ENCODE results near the gene CLDN16. TPM values are rescaled to one million over a fixed set of nuclear protein-coding genes. Genes with fewer than 3 reads are reported as not detected.

CLDN16 gene
- total RNA-seq, 1 experiment from 2014 or later: not detected

- TF ChIP-seq, protein P1, sequence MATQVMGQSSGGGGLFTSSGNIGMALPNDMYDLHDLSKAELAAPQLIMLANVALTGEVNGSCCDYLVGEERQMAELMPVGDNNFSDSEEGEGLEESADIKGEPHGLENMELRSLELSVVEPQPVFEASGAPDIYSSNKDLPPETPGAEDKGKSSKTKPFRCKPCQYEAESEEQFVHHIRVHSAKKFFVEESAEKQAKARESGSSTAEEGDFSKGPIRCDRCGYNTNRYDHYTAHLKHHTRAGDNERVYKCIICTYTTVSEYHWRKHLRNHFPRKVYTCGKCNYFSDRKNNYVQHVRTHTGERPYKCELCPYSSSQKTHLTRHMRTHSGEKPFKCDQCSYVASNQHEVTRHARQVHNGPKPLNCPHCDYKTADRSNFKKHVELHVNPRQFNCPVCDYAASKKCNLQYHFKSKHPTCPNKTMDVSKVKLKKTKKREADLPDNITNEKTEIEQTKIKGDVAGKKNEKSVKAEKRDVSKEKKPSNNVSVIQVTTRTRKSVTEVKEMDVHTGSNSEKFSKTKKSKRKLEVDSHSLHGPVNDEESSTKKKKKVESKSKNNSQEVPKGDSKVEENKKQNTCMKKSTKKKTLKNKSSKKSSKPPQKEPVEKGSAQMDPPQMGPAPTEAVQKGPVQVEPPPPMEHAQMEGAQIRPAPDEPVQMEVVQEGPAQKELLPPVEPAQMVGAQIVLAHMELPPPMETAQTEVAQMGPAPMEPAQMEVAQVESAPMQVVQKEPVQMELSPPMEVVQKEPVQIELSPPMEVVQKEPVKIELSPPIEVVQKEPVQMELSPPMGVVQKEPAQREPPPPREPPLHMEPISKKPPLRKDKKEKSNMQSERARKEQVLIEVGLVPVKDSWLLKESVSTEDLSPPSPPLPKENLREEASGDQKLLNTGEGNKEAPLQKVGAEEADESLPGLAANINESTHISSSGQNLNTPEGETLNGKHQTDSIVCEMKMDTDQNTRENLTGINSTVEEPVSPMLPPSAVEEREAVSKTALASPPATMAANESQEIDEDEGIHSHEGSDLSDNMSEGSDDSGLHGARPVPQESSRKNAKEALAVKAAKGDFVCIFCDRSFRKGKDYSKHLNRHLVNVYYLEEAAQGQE (IDR thresholded peaks at IDR 0.05; ENCODE audit: low read depth): no peak
- TF ChIP-seq SRF (IDR thresholded peaks at IDR 0.05; ENCODE audit: low read depth) (no peak), MAX (IDR thresholded peaks at IDR 0.05) (no peak), FOSL1 (IDR thresholded peaks at IDR 0.05; ENCODE audit: low read depth) (no peak)
Measured at GRCh38 chr3:190359813-190360212, 28.1 kb upstream of the CLDN16 start (continued).

DNA sequence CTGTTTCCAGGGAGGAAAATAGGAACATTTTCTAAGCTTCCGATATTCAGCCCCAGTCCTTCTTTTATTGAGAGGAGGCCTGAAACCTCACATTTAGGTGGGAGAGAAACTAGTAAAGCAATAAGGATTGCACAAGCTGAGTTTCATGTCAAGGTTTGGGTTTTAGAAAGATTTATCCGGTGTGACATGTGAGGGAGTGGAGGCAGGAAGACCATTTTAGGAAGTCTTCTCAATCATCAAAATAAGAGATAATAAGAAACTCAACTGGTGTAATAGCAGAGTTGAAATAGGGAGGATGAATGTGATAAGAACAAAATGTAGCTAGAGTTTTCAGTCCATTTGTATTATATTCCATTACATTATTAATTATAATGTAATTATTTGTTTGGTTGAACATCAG, 27.7 kb upstream of the CLDN16 start:
- DNase-seq (ENCODE audit: low read depth, low spot score) (no peak), ATAC-seq (no peak)
- no peaks in the 10 kb centered on the region for H3K9me2 ChIP-seq (ENCODE audit: insufficient read depth)
- no peak overlapping the region for H3K4me2 ChIP-seq (ENCODE audit: low read length)
- no peaks in the 10 kb centered on the region for H3K36me3 ChIP-seq (ENCODE audit: control insufficient read depth in 1 of 2, insufficient read depth in 2 of 2, low read length in 2 of 2)
- H3K4me1 ChIP-seq (ENCODE audit: control insufficient read depth in 1 of 2, insufficient read depth in 2 of 2, low read length in 2 of 2): no peaks in the 10 kb centered on the region
- RAD21 ChIA-PET (ENCODE audit: low non-redundant PET in 1 of 2, low total read pairs in 2 of 2, uncharacterized antibody in 2 of 2, unreplicated experiment in 2 of 2): no interaction called here
- H3K27me3 ChIP-seq (ENCODE audit: insufficient read depth, low read length): no peaks in the 10 kb centered on the region
- H3K27ac ChIP-seq (ENCODE audit: low read depth, low read length): no peak overlapping the region
- H3K9ac ChIP-seq (ENCODE audit: low read length): no peak overlapping the region
- no peak overlapping the region for H3K4me3 ChIP-seq (replicated peaks in 1 of 2; ENCODE audit: low read depth in 1 of 2, low read length in 2 of 2)
- CTCF ChIA-PET: no interaction called here
- POLR2A ChIA-PET: no interaction called here
- no peaks in the 10 kb centered on the region for H3K9me3 ChIP-seq (ENCODE audit: control insufficient read depth in 1 of 2, insufficient read depth in 1 of 2, low read depth in 1 of 2, low read length in 2 of 2)
- BruUV-seq (replicated peaks): no TSS peak
- no peak for TF ChIP-seq EGR1 (IDR thresholded peaks at IDR 0.05; ENCODE audit: low read depth)
- no peak for TF ChIP-seq EZH2 (IDR thresholded peaks at IDR 0.05)
- TF ChIP-seq CEBPB (IDR thresholded peaks at IDR 0.05; ENCODE audit: low read depth): no peak
- TF ChIP-seq ELF1 (IDR thresholded peaks at IDR 0.05; ENCODE audit: borderline replicate concordance, low read depth): no peak
- TF ChIP-seq FOSL1 (IDR thresholded peaks at IDR 0.05; ENCODE audit: low read depth): no peak
- no peak for TF ChIP-seq CBX3 (IDR thresholded peaks at IDR 0.05; ENCODE audit: low read depth)
- TF ChIP-seq SRF (IDR thresholded peaks at IDR 0.05; ENCODE audit: low read depth): no peak
- no peak for TF ChIP-seq ZNF274 (IDR thresholded peaks at IDR 0.05; ENCODE audit: low read depth, low read length)
- TF ChIP-seq, protein P1 (IDR thresholded peaks at IDR 0.05; ENCODE audit: low read depth): no peak
- TF ChIP-seq, protein P2, sequence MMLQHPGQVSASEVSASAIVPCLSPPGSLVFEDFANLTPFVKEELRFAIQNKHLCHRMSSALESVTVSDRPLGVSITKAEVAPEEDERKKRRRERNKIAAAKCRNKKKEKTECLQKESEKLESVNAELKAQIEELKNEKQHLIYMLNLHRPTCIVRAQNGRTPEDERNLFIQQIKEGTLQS (IDR thresholded peaks at IDR 0.05): no peak
- TF ChIP-seq SP1 (IDR thresholded peaks at IDR 0.05; ENCODE audit: low read depth): no peak
- H4K20me1 ChIP-seq (ENCODE audit: insufficient read depth): no peaks in the 10 kb centered on the region
- intact Hi-C loops (cut with micrococcal nuclease): no loop called here
- H2AFZ ChIP-seq (ENCODE audit: low read depth, low read length, poor library complexity, severe bottlenecking): no peak overlapping the region
- H3K79me2 ChIP-seq (ENCODE audit: insufficient read depth, low read length): no peaks in the 10 kb centered on the region

Measured in HCT116 (cell line).